Measurements from ENCODE around the gene GASK1B. TPM values are rescaled to one million over a fixed set of nuclear protein-coding genes. Genes with fewer than 3 reads are reported as not detected.

The GASK1B gene
- polyA plus RNA-seq, 1 donor (not counting 4 experiments of a cell fraction or from before 2014, with no cell fraction given) = 2.1 TPM

DNA sequence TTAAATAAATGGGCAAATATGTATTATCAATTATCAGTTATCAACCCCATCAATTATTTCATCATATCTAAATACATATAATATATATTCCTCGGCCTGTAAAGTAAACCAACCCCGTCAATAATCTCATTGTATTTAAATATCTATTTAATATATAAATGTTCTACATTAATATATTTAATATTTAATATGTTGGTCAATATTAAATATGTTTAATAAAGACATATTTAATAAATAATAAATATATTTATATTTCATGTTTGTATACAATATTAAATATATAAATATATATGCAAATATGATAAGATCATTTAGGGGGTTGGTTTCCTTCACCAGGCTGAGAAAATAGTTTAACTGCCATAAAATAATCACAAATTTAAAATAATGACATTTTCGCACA lies 31.1 kb upstream of the GASK1B start:
- Histone ChIP-seq H3K9me3 (ENCODE audit: control insufficient read depth, low read depth, low read length) (no peaks in the 10 kb centered on the region), H3K9me1 (ENCODE audit: control insufficient read depth, extremely low read depth, insufficient read depth, low read length) (no peaks in the 10 kb centered on the region), H3K79me2 (ENCODE audit: control insufficient read depth, insufficient read depth, low read length) (no peaks in the 10 kb centered on the region), H3K36me3 (ENCODE audit: control insufficient read depth in 2 of 2, extremely low read depth in 1 of 2, insufficient read depth in 2 of 2, low read length in 2 of 2) (no peaks in the 10 kb centered on the region), H3K4me1 (ENCODE audit: control insufficient read depth, extremely low read depth, insufficient read depth, low read length) (no peaks in the 10 kb centered on the region), H3K27me3 (ENCODE audit: control insufficient read depth, extremely low read depth, insufficient read depth, low read length) (no peaks in the 10 kb centered on the region), H4K20me1 (ENCODE audit: control insufficient read depth, extremely low read depth, insufficient read depth, low read length) (no peaks in the 10 kb centered on the region), H3K27ac (ENCODE audit: control insufficient read depth, insufficient read depth, low read length) (no peak overlapping the region), H3K9ac (ENCODE audit: control insufficient read depth, extremely low read depth, insufficient read depth, low read length) (no peak overlapping the region), H2AFZ (ENCODE audit: control insufficient read depth, low read length) (no peak overlapping the region), H3K4me2 (ENCODE audit: control insufficient read depth, extremely low read depth, insufficient read depth, low read depth, low read length) (no peak overlapping the region), H3K4me3 (ENCODE audit: control insufficient read depth in 2 of 3, extremely low read depth in 1 of 3, insufficient read depth in 2 of 3, low read depth in 1 of 3, low read length in 3 of 3) (no peak overlapping the region)
- FAIRE-seq = no peak
- dilution Hi-C loops (cut with MboI; ENCODE audit: extremely low pct_ligation_motif_present, low sequenced_read_pairs) = no loop called here
- TF ChIP-seq EZH2 (IDR thresholded peaks at IDR 0.05; ENCODE audit: low read length) = no peak
- TF ChIP-seq, protein P1, sequence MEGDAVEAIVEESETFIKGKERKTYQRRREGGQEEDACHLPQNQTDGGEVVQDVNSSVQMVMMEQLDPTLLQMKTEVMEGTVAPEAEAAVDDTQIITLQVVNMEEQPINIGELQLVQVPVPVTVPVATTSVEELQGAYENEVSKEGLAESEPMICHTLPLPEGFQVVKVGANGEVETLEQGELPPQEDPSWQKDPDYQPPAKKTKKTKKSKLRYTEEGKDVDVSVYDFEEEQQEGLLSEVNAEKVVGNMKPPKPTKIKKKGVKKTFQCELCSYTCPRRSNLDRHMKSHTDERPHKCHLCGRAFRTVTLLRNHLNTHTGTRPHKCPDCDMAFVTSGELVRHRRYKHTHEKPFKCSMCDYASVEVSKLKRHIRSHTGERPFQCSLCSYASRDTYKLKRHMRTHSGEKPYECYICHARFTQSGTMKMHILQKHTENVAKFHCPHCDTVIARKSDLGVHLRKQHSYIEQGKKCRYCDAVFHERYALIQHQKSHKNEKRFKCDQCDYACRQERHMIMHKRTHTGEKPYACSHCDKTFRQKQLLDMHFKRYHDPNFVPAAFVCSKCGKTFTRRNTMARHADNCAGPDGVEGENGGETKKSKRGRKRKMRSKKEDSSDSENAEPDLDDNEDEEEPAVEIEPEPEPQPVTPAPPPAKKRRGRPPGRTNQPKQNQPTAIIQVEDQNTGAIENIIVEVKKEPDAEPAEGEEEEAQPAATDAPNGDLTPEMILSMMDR (optimal IDR thresholded peaks at IDR 0.05 in 1 of 3, IDR thresholded peaks at IDR 0.05 in 1 of 3, conservative IDR thresholded peaks at IDR 0.05 in 1 of 3; ENCODE audit: extremely low read depth in 1 of 3, insufficient read depth in 2 of 3, low read length in 3 of 3) = no peak
- DNase-seq (ENCODE audit: low read depth, low spot score) = no peak

DNA sequence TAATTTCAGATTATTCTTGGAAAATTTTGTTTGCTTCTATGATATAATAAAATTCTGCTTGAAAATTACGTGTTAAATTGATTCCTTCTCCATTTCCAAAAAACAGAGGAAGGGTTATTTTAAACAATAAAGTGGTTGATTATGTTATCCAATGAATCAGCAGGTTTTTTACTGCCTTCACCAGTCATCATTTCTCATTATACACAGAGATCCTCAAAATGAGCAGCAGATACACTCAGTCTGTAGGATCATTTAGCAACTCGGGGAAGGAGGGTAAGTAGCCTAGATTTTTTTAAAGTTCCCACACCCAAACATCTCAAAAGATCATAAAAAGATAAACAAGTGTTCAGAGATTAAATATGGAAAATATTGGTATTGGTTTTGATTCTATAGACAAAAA lies 30.6 kb upstream of the GASK1B start:
- no peak for TF ChIP-seq EZH2 (IDR thresholded peaks at IDR 0.05; ENCODE audit: low read length)
- TF ChIP-seq, protein P1 (optimal IDR thresholded peaks at IDR 0.05 in 1 of 3, IDR thresholded peaks at IDR 0.05 in 1 of 3, conservative IDR thresholded peaks at IDR 0.05 in 1 of 3; ENCODE audit: extremely low read depth in 1 of 3, insufficient read depth in 2 of 3, low read length in 3 of 3) = no peak
- Histone ChIP-seq H3K27me3 (ENCODE audit: control insufficient read depth, extremely low read depth, insufficient read depth, low read length) (no peaks in the 10 kb centered on the region), H3K9ac (ENCODE audit: control insufficient read depth, extremely low read depth, insufficient read depth, low read length) (no peak overlapping the region), H3K79me2 (ENCODE audit: control insufficient read depth, insufficient read depth, low read length) (no peaks in the 10 kb centered on the region), H3K4me2 (ENCODE audit: control insufficient read depth, extremely low read depth, insufficient read depth, low read depth, low read length) (no peak overlapping the region), H3K36me3 (ENCODE audit: control insufficient read depth in 2 of 2, extremely low read depth in 1 of 2, insufficient read depth in 2 of 2, low read length in 2 of 2) (no peaks in the 10 kb centered on the region), H3K4me3 (ENCODE audit: control insufficient read depth in 2 of 3, extremely low read depth in 1 of 3, insufficient read depth in 2 of 3, low read depth in 1 of 3, low read length in 3 of 3) (no peak overlapping the region), H4K20me1 (ENCODE audit: control insufficient read depth, extremely low read depth, insufficient read depth, low read length) (no peaks in the 10 kb centered on the region), H2AFZ (ENCODE audit: control insufficient read depth, low read length) (no peak overlapping the region), H3K4me1 (ENCODE audit: control insufficient read depth, extremely low read depth, insufficient read depth, low read length) (no peaks in the 10 kb centered on the region), H3K9me1 (ENCODE audit: control insufficient read depth, extremely low read depth, insufficient read depth, low read length) (no peaks in the 10 kb centered on the region), H3K27ac (ENCODE audit: control insufficient read depth, insufficient read depth, low read length) (no peak overlapping the region), H3K9me3 (ENCODE audit: control insufficient read depth, low read depth, low read length) (no peaks in the 10 kb centered on the region)
- no peak for FAIRE-seq
- DNase-seq (ENCODE audit: low read depth, low spot score) = no peak
- dilution Hi-C loops (cut with MboI; ENCODE audit: extremely low pct_ligation_motif_present, low sequenced_read_pairs) = no loop called here
